HepG2 (cell line): ENCODE data around the gene SLC9A8. TPM values are rescaled to one million over a fixed set of nuclear protein-coding genes. Genes with fewer than 3 reads are reported as not detected.
A peak's percentile ranks its signal among the peaks of the same experiment; 100 is the strongest.

Source experiments
- ATF7 ChIP-seq, 2 experiments: fragments of 450-650 bp in 1 of 2; sonication (generic) in 1 of 2; formaldehyde crosslinking in 1 of 2; IDR thresholded peaks; 2 replicates each; pipeline versions ENCODE4 v1.4.0 to v1.6.1; 2016 to 2020; ENCODE audit warnings: antibody characterized with exemption in 1 of 2, mild to moderate bottlenecking in 1 of 2, missing genetic modification reagents in 1 of 2
- CBX1 ChIP-seq: IDR thresholded peaks from one replicate; pipeline ENCODE4 v1.6.1; 2016; ENCODE audit warnings: antibody characterized with exemption, low read depth
- CCAR2 ChIP-seq: fragments of 200-400 bp; formaldehyde crosslinking; optimal IDR thresholded peaks from 2 replicates; pipeline ENCODE3; 2018; ENCODE audit warnings: low read depth, mild to moderate bottlenecking, low read length, moderate library complexity
- CCDC6 ChIP-seq: sonication (generic); formaldehyde crosslinking; IDR thresholded peaks from 2 replicates; pipeline ENCODE4 v1.8.1; 2022; ENCODE audit warnings: mild to moderate bottlenecking, missing genetic modification reagents, moderate library complexity
- CENPX ChIP-seq: sonication (generic); formaldehyde crosslinking; IDR thresholded peaks from 2 replicates; pipeline ENCODE4 v1.9.0; 2021; ENCODE audit warnings: mild to moderate bottlenecking, missing genetic modification reagents, moderate library complexity
- RBM22 ChIP-seq: fragments of 200-400 bp; formaldehyde crosslinking; optimal IDR thresholded peaks from 2 replicates; pipeline ENCODE3; 2017; ENCODE audit warnings: mild to moderate bottlenecking, low read length, moderate library complexity
- SMAD3 ChIP-seq: sonication (generic); formaldehyde crosslinking; IDR thresholded peaks from 2 replicates; pipeline ENCODE4 v1.4.0; 2020; ENCODE audit warnings: missing genetic modification reagents
- SMARCE1 ChIP-seq: fragments of 450-650 bp; IDR thresholded peaks from 2 replicates; pipeline ENCODE4 v1.6.1; 2017; ENCODE audit warnings: borderline replicate concordance
- ZEB1 ChIP-seq: IDR thresholded peaks from 2 replicates; pipeline ENCODE4 v1.6.1; 2012; ENCODE audit warnings: mild to moderate bottlenecking, low read depth, inconsistent platforms; ENCODE audit not compliant: insufficient replicate concordance
- ZFY ChIP-seq: sonication (generic); formaldehyde crosslinking; IDR thresholded peaks from 2 replicates; pipeline ENCODE4 v1.4.0; 2020; ENCODE audit warnings: missing genetic modification reagents
- ZNF367 ChIP-seq: sonication (generic); formaldehyde crosslinking; IDR thresholded peaks from 2 replicates; pipeline ENCODE4 v1.4.0; 2020; ENCODE audit warnings: missing genetic modification reagents, borderline replicate concordance
- ZNF773 ChIP-seq: sonication (generic); formaldehyde crosslinking; IDR thresholded peaks from 2 replicates; pipeline ENCODE4 v1.4.0; 2020; ENCODE audit warnings: missing genetic modification reagents, borderline replicate concordance
- ZSCAN12 ChIP-seq: sonication (generic); formaldehyde crosslinking; IDR thresholded peaks from 2 replicates; pipeline ENCODE4 v1.9.0; 2021; ENCODE audit warnings: mild to moderate bottlenecking, missing genetic modification reagents
- ZZZ3 ChIP-seq: sonication (generic); formaldehyde crosslinking; IDR thresholded peaks from 2 replicates; pipeline ENCODE4 v1.4.0; 2020; ENCODE audit warnings: missing genetic modification reagents, mild to moderate bottlenecking, borderline replicate concordance
- polyA plus RNA-seq, 8 experiments: library from polyadenylated mRNA; depleted of rRNA in 3 of 8; stranded (reverse) in 7 of 8; unstranded in 1 of 8; fragments of >200 nt; fragmentation: Illumina TruSeq in 4 of 8; extraction: Trizol in 4 of 8; gene quantifications; 2 replicates each; pipeline versions ENCODE4 v1.2.1 to v1.2.3, GENCODE V29; 2011 to 2016; ENCODE audit warnings: low read depth in 4 of 8, missing spikeins in 1 of 8, mixed read lengths in 1 of 8; ENCODE audit not compliant: insufficient read depth in 1 of 8
- total RNA-seq, 5 experiments: library from RNA; depleted of rRNA; stranded (reverse); fragments of >200 nt; fragmentation: Illumina TruSeq; extraction: Trizol; gene quantifications; 2 replicates each; pipeline ENCODE4 v1.2.3, GENCODE V29; 2016; ENCODE audit warnings: low read depth in 1 of 5
- TF ChIP-seq, protein P1 (sequence below): sonication (generic); formaldehyde crosslinking; IDR thresholded peaks from 2 replicates; pipeline ENCODE4 v1.4.0; 2020; ENCODE audit warnings: missing genetic modification reagents
- TF ChIP-seq, protein P2 (sequence below): sonication (generic); formaldehyde crosslinking; IDR thresholded peaks from 2 replicates; pipeline ENCODE4 v1.5.0; 2020; ENCODE audit warnings: mild to moderate bottlenecking, missing genetic modification reagents
- TF ChIP-seq, protein P3 (sequence below): sonication (generic); formaldehyde crosslinking; IDR thresholded peaks from 2 replicates; pipeline ENCODE4 v1.4.0; 2020; ENCODE audit warnings: mild to moderate bottlenecking, missing genetic modification reagents
- TF ChIP-seq, protein P4 (sequence below): sonication (generic); formaldehyde crosslinking; conservative IDR thresholded peaks from 2 replicates; pipeline ENCODE4 v1.8.0; 2022; ENCODE audit warnings: low read depth, missing genetic modification reagents
- TF ChIP-seq, protein P5 (sequence below): IDR thresholded peaks from 2 replicates; pipeline ENCODE4 v1.6.1; 2016; ENCODE audit warnings: mild to moderate bottlenecking

SLC9A8 gene
- total and polyA plus RNA-seq, 2 of the 13 experiments (the other 11 are each of a cell fraction or from before 2014, with no cell fraction given) = 4.1 to 7.4 TPM

DNA sequence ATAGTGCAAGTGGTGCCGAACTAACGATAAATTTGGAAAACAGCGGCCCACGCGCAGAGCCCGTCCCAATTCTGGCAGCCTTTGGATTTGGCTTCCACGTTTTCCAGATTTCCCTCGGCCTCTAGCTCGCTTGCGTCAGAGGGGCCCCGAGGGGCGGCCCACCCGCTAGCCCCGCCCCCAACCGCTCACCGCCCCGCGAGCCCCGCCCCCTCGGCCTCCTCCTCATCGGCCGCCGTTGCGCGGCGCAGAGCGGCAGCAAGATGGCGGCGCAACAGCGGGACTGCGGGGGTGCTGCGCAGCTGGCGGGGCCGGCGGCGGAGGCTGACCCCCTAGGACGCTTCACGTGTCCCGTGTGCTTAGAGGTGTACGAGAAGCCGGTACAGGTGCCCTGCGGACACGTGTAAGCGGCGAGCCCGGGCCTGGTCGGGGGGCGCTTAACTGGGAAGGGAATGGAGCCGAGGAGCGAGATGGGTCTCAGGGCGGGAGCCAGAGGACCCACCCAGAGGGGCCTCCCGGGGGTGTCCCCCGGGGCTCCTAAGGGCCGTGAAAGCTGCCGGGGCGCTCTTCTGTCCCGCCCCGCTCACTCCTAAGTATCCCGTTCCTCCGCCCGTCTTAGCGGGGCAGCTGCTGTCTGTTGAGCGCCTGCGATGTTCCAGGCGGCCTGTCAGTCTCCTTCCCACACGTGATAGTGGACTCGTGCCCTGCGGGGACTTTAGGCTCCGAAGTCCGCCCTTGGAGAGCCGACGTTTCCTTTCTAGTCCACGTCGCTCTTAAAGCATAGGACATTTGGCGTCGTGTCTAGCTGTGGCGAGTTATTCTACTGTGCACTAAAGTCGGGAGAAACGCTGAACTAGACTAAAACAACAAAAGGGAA, 123.8 kb downstream of the SLC9A8 start, which contains the start of gene RNF114 (continued):
- TF ChIP-seq, protein P1, sequence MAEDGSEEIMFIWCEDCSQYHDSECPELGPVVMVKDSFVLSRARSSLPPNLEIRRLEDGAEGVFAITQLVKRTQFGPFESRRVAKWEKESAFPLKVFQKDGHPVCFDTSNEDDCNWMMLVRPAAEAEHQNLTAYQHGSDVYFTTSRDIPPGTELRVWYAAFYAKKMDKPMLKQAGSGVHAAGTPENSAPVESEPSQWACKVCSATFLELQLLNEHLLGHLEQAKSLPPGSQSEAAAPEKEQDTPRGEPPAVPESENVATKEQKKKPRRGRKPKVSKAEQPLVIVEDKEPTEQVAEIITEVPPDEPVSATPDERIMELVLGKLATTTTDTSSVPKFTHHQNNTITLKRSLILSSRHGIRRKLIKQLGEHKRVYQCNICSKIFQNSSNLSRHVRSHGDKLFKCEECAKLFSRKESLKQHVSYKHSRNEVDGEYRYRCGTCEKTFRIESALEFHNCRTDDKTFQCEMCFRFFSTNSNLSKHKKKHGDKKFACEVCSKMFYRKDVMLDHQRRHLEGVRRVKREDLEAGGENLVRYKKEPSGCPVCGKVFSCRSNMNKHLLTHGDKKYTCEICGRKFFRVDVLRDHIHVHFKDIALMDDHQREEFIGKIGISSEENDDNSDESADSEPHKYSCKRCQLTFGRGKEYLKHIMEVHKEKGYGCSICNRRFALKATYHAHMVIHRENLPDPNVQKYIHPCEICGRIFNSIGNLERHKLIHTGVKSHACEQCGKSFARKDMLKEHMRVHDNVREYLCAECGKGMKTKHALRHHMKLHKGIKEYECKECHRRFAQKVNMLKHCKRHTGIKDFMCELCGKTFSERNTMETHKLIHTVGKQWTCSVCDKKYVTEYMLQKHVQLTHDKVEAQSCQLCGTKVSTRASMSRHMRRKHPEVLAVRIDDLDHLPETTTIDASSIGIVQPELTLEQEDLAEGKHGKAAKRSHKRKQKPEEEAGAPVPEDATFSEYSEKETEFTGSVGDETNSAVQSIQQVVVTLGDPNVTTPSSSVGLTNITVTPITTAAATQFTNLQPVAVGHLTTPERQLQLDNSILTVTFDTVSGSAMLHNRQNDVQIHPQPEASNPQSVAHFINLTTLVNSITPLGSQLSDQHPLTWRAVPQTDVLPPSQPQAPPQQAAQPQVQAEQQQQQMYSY (CRISPR knock-in tag) = peak; percentile 99
- TF ChIP-seq, protein P2, sequence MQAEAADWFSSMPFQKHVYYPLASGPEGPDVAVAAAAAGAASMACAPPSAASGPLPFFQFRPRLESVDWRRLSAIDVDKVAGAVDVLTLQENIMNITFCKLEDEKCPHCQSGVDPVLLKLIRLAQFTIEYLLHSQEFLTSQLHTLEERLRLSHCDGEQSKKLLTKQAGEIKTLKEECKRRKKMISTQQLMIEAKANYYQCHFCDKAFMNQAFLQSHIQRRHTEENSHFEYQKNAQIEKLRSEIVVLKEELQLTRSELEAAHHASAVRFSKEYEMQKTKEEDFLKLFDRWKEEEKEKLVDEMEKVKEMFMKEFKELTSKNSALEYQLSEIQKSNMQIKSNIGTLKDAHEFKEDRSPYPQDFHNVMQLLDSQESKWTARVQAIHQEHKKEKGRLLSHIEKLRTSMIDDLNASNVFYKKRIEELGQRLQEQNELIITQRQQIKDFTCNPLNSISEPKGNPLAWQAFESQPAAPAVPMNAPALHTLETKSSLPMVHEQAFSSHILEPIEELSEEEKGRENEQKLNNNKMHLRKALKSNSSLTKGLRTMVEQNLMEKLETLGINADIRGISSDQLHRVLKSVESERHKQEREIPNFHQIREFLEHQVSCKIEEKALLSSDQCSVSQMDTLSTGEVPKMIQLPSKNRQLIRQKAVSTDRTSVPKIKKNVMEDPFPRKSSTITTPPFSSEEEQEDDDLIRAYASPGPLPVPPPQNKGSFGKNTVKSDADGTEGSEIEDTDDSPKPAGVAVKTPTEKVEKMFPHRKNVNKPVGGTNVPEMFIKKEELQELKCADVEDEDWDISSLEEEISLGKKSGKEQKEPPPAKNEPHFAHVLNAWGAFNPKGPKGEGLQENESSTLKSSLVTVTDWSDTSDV = peak; percentile 87
- no peak for TF ChIP-seq CCAR2
- TF ChIP-seq, protein P3, sequence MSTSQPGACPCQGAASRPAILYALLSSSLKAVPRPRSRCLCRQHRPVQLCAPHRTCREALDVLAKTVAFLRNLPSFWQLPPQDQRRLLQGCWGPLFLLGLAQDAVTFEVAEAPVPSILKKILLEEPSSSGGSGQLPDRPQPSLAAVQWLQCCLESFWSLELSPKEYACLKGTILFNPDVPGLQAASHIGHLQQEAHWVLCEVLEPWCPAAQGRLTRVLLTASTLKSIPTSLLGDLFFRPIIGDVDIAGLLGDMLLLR (CRISPR knock-in tag) = peak; percentile 80; the same call in 1 of the 2 replicates
- TF ChIP-seq SMAD3 (CRISPR knock-in tag) = no peak; the same call in 1 of the 2 replicates
- TF ChIP-seq RBM22 = no peak
- no peak for TF ChIP-seq ATF7 (IDR thresholded peaks at IDR 0.05)
- no peak for TF ChIP-seq ATF7 (CRISPR knock-in tag; IDR thresholded peaks at IDR 0.05)
- TF ChIP-seq, protein P4, sequence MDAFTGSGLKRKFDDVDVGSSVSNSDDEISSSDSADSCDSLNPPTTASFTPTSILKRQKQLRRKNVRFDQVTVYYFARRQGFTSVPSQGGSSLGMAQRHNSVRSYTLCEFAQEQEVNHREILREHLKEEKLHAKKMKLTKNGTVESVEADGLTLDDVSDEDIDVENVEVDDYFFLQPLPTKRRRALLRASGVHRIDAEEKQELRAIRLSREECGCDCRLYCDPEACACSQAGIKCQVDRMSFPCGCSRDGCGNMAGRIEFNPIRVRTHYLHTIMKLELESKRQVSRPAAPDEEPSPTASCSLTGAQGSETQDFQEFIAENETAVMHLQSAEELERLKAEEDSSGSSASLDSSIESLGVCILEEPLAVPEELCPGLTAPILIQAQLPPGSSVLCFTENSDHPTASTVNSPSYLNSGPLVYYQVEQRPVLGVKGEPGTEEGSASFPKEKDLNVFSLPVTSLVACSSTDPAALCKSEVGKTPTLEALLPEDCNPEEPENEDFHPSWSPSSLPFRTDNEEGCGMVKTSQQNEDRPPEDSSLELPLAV = no peak
- TF ChIP-seq, protein P5, sequence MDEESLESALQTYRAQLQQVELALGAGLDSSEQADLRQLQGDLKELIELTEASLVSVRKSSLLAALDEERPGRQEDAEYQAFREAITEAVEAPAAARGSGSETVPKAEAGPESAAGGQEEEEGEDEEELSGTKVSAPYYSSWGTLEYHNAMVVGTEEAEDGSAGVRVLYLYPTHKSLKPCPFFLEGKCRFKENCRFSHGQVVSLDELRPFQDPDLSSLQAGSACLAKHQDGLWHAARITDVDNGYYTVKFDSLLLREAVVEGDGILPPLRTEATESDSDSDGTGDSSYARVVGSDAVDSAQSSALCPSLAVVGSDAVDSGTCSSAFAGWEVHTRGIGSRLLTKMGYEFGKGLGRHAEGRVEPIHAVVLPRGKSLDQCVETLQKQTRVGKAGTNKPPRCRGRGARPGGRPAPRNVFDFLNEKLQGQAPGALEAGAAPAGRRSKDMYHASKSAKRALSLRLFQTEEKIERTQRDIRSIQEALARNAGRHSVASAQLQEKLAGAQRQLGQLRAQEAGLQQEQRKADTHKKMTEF (CRISPR knock-in tag) = peak; percentile 90
- TF ChIP-seq ZZZ3 (CRISPR knock-in tag) = no peak
- TF ChIP-seq SMARCE1 = no peak
- TF ChIP-seq CBX1 = no peak
- peak; percentile 79 for TF ChIP-seq ZSCAN12 (CRISPR knock-in tag)
- no peak for TF ChIP-seq ZNF367 (CRISPR knock-in tag)
- TF ChIP-seq ZNF773 (CRISPR knock-in tag) = peak; percentile 84; the same call in 1 of the 2 replicates
- TF ChIP-seq CENPX = no peak
- TF ChIP-seq CCDC6 (CRISPR knock-in tag) = no peak
- TF ChIP-seq ZFY (CRISPR knock-in tag) = peak; percentile 89
- TF ChIP-seq ZEB1 = peak; percentile 52
